Activated naive CD4-positive, alpha-beta T cell (primary cell): ENCODE results near the gene KANK2.
"Not testable (repeated sequence)": the region's sequence is repeated elsewhere in the genome, so short reads cannot be mapped to it uniquely, and the experiment has no call there.

Experiments used
- DNase-seq, 4 experiments: peaks; one replicate each; lab custom pipeline; 2025; lab: John Stamatoyannopoulos, UW

The KANK2 gene

GRCh38 chr19:11172576-11172975, 24.8 kb downstream of the KANK2 start:
- DNase-seq, result no peak

DNA sequence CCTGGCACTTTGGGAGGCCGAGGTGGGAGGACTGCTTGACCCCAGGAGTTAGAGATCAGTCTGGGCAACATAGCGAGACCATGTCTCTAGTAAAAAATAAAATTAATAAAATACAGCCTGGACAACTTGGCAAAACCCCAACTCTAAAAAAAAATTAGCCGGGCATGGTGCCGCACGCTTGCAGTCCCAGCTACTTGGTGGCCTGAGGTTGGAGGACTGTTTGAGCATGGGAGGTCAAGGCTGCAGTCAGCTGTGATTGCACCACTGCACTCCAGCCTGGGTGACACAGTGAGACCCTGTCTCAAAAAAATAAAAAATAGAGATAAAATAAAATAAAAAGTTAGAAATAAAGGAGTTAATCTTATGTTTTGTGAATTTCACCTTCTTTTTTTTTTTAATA, 26.2 kb downstream of the KANK2 start:
- no peak for DNase-seq

DNA sequence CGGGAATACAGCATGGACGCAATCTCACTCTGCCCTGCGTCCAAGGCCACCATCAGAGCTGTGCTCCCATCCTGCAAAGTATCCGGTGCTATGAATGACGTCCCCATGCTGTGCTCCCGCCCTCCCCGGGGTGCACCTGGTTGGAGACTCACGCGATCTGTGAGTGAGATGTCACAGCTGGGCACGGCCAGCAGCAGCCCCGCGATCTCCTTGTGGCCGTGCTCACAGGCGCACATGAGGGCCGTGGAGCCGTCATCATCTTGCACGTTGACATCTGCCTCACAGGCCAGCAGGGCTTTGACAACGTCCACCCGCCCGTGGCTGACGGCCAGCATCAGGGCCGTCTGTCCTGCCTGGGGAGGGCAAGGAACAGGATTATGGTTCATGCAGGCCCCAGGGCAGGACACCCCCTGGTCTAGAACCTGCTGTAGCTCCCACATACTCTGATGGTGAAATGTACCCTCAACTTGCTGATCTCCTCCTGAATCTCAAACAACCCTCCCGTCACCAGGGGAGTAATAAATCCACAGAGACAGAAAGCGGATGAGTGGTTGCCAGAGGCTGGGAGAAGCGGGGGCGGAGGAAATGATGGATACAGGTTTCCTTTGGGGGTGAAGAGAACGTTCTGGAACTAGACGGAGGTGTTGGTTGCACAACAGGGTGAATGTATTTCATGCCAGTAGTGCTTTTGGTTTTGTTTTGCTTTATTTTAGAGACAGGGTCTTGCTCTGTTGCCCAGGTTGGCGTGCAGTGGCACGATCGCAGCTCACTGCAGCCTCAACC, 27.3 kb downstream of the KANK2 start:
- no peak for DNase-seq

GRCh38 chr19:11168568-11168967, 28.8 kb downstream of the KANK2 start:
- DNase-seq, result no peak

DNA sequence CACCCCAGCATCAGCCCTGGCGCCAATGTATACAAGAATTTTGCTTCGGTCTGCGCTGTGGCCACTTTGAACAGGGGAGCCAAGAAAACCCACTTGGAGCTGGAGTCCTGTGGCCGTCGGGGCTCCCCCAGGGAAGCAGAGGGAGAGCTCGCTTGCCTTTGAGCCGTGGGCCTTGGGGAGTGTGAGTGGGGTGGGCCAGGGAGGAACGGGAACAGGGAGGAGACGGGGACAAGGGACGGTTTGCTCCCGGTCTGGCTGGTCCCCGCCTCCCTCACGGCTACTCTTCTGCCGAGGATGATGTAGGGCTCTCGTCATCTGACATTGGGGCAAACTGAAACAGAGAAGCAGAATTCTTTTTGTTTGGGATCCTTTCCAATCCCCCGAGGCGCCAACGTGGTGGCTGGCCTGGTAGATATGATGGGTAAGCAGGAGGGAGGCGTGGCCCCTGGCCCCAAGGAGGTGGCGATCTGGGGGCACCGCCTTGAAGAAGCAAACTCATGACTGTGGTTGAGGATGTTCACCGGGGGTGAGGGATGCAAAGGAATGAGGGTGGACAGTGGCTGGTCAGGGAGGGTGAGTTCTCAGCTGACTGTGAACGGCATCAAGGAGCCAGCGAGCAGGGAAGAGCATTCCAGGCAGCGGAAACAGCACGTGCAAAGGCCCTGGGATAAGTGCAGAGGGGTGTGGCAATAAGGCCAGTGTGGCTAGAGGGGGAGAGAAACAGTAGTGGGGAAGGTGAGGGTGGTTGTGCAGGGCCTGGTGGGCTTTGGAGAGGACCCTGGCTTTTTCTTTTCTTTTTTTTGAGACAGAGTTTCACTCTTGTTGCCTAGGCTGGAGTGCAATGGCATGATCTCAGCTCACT, 30.8 kb downstream of the KANK2 start:
- no peak for DNase-seq

GRCh38 chr19:11165486-11166030, 31.8 kb downstream of the KANK2 start:
- no peak for DNase-seq

DNA sequence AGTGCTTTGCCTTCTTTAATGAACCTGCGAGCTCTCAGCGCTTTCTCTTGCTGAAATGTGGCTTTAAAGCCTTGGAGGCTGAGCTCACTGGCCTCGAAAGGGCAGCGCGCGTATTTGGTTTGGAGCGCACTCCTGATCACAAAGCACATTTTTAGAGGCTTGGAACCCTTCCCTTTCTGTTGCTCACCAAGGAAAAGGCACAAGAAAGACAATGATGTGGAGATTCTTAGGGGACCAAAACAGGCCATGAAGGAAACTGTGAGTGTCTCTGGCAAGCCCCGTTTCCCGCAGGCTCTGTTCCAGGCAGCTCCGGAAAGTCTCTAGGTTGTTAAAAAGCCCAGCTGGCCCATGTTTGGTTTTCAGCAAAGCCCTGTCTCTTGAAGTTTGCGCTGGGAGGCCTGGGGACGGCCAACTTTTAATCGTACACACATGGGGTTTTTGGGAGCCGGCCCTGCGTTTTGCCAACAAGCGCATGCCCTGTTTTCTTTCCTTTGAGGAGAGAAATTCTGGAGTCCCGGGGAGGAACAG, 32.4 kb downstream of the KANK2 start:
- DNase-seq, result no peak

DNA sequence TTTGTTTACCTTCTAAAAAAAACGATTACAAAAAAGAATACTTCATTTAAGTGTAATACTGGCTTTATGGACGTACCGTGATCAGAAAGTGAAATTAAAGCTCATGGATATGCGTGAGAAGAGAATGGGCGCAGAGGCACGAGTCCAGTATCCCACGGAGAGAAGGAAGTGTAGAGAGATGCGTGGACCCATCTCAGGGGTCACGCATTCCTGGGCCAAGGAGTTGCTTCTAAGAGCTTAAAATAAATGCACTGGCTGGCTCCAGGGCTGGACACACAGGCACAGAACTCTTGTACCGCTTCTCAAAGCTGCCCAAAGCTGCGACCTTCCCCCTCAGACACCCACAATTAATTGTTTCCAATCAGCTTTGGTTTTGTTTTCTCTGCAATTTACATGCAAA, 33.0 kb downstream of the KANK2 start:
- DNase-seq, result no peak

DNA sequence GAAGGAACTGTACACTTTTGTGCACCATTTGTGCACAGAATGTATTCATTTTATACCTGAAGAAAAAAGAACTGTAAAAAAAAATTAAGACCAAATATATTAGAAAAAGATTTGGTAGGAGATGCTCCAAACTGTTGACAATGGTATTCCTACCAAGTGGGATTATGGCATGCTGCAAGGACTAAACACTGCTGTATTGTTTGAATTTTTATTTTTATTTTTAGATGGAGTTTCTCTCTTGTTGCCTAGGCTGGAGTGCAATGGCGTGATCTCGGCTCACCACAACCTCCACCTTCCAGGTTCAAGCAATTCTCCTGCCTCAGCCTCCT, 36.9 kb downstream of the KANK2 start:
- DNase-seq, result not testable (repeated sequence)

DNA sequence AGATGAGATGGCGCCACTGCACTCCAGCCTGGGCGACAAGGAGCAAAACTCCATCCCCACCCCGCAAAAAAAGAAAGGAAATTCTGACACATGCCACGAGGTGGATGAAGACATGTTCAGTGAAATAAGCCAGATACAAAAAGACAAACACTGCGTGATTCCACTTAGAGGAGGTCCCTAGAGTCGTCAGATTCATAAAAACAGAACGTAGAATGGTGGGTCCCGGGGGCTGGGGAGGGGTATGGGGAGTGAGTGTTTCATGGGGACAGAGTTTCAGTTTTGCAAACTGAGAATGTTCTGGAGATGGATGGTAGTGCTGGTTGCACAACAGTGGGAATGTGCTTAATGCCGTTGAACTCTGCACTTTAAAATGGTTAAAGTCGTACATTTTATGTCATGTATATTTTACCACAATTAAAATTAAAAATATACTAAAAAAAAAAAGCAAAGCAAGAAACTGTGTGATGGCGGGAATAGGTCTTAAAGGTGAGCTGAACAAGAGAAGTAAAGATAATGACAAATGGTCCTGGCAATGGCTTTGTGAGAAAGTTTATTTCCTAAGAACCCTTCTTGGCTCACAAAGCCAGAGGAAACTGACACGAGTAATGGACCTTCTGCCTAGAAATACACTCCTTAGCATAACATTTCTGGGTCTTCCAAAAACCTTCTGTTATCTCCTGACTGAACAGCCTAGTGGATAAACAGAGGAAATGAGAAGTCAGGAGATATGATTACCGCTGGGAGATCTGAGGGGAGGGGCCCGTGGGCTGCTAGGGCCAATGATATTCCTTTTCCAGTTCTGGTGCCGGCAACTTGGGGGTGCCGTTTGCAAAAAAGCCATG, 37.5 kb downstream of the KANK2 start:
- no peak for DNase-seq

DNA sequence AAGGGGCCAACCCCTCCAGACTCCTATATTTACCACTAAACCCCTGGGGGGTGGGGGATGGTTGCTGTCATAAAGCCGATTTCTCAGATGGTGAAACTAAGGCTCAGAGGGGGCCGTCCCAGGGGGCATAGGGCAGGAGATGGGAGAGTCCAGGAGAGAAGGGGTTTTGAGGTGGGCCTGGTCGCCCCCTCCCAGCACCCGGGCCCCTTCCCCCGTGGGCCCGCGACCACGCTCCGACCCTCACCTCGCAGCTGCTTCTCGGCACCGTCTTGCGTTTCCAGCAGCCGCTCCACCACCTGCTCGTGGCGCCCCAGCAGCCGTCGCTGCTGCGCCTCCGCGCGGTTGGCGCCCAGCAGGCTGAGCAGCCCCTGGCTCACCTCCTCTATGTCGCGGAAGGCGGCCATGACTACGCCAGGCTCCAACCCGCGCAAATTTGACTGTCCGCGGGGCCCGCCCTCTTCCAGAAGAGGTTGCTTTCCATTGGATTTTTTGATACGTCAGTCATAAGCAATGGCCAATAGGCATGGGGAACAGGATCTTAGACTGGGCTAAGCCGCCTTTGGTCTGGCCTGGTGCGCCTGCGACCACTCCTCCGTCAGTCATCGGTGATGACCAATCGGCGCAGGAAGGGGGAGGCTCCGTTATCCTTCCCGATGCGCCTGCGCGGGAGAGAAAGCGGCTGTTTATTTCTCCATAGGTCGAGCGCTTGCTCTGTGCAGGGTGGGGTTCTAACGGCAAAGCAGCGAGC, 41.8 kb downstream of the KANK2 start, which contains the start of gene SPC24:
SPC24 (minus strand) TSS at position 410 of the 748 bp plus-strand sequence; CDS start at position 404, 6 bp downstream.
- peak; percentile 64 to 80 (median 70) for DNase-seq

DNA sequence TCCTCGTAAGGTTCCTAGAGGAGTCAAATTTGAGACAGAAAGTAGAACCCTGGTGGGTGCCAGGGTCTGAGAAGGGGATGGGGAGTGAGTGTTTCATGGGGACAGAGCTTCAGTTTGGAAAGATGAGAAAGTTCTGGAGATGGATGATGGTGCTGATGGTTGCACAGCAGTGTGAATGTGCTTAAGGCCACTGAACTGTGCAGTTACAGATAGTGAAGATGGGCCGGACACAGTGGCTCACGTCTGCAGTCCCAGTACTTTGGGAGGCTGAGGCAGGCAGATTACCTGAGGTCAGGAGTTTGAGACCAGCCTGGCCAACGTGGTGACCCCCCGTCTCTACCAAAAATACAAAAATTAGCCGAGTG, 42.7 kb downstream of the KANK2 start:
- no peak for DNase-seq

DNA sequence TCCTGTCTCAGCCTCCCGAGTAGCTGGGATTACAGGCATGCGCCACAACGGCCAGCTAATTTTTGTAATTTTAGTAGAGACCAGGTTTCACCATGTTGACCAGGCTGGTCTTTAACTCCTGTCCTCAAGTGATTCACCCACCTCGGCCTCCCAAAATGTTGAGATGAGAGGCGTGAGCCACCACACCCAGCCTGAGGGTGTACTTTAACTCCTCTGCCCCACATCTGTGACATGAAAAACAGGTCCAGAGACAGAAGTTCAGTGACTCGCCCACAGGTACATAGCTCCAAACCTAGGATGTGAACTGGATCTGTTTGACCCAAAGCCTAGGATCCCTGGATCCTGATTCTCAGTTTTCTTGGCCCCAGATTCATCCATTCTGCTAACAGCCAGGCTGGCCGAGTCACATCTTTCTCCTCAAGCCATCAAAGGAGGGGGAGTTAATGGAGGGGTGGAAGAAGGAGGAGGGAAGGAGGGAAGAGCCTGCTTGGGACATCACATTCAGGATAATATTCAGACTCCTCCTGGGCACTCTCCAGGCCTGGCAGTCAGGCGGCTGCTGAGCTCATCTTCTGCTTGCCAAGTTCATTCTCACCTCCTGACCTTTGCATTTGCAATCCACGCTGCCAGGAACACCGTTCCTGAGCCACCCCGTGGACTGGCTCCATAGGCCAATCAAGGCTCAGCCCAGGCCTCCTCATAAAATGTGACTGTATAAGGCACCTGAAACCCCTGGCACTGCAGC, 44.9 kb downstream of the KANK2 start:
- DNase-seq, result no peak

DNA sequence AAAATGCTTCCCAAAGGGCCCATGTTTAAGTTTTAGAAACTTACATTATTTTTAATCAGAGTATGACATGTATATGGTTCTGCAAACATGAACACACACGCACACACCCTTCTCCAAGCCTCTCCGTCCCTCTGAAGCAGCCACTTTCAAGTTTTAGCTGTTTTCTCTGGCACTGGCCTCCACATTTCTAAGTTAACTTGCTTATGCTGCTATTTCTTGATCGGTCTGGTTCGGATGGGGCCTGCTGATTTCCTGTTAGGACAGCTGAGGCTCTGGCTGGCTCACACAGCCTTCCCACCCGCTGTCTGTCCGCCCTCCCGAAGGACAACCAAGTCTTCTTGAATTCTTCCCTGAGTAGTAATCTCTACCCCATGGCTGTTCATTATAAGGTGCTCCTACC, 46.2 kb downstream of the KANK2 start:
- no peak for DNase-seq

DNA sequence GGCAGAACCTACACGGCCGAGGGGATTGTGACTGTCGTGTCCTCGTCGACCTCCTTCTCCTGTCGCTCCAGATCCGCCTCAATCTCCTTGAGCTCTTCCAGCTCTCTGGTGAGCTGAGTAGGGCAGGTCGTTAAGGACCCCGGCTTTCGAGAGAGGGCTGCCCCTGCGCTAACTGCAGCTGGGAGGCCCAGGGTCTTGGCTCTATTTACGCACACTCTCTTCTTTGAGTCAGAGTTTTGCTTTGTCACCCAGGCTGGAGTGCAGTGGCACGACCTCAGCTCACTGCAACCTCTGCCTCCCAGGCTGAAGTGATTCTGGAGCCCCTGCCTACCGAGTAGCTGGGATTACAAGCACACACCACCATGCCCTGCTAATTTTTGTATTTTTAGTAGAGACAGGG, 49.3 kb downstream of the KANK2 start:
- DNase-seq, result no peak

DNA sequence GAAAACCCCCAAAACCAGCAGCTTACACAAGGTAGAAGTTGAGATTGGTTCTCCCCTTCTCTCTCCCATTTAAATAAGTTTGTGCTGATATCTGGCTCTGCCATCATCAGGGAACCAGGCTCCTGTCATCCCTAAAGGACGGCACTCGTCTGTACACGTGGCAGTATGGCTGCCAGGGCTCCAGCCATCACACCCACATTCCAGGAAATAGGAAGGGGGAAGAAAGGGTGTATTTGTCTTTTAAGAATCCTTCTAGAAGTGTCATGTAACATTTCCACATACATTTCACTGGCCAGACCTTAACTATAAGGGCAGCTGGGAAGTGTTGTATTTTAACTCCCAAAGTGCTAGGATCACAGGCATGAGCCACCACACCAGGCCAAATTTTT, 51.8 kb downstream of the KANK2 start:
- DNase-seq, result no peak

- DNase-seq, result no peak
These were observed 54.7 kb downstream of the KANK2 start for GRCh38 chr19:11142528-11143171.

DNA sequence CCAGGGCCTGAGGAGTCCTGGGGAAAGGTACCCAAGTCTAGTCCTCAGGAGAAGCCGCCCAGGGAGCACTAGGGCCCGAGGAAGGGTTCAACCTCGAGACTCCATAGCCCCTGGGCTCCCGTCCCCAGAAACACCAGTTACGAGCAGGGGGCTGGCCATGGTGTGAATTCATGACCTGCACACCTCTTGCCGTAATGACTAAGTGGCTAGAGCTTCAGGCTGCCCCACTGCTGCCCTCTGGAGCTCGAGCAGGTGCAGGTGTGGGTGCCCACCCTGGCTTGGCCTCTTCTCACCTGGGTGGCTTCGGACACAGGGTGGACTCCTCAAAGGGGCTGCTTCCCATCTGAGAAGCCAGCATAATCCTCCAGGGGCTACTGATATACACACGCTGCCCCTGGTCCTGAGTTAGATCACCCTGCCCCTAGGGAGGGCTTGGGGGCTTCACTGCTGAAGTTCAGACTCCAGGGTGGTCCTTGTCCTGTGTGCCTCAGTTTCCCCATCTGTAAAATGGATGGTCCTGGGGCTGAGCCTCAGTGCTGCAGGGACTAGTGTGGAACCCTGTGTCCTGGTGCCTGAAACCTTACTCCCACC, 55.3 kb downstream of the KANK2 start:
- DNase-seq, result no peak

GRCh38 chr19:11140896-11141295, 56.4 kb downstream of the KANK2 start:
- no peak for DNase-seq
